ENCODE results near the gene SERINC5.

SERINC5 gene

GRCh38 chr5:80254767-80255430, 949 bp downstream of the SERINC5 start:
- no peak for DNase-seq

- no peak for DNase-seq
Observed at GRCh38 chr5:80251636-80252035, 4.2 kb downstream of the SERINC5 start.

- no peak for DNase-seq
Observed at GRCh38 chr5:80250801-80251200, 5.0 kb downstream of the SERINC5 start.

- no peak for DNase-seq
Observed at GRCh38 chr5:80249901-80250300, 5.9 kb downstream of the SERINC5 start.

- no peak for DNase-seq
Observed at GRCh38 chr5:80248378-80248777, 7.5 kb downstream of the SERINC5 start.

GRCh38 chr5:80246995-80247729, 8.7 kb downstream of the SERINC5 start:
- DNase-seq: peak; percentile 97

- no peak for DNase-seq
Observed at GRCh38 chr5:80246001-80246758, 9.7 kb downstream of the SERINC5 start.

- DNase-seq: no peak
Observed at GRCh38 chr5:80243567-80243966, 12.3 kb downstream of the SERINC5 start.

GRCh38 chr5:80242849-80243248, 13.0 kb downstream of the SERINC5 start:
- no peak for DNase-seq

- DNase-seq: no peak
Observed at GRCh38 chr5:80240368-80240986, 15.4 kb downstream of the SERINC5 start.

- no peak for DNase-seq
Observed at GRCh38 chr5:80239680-80240367, 16.0 kb downstream of the SERINC5 start.

GRCh38 chr5:80238778-80239679, 16.8 kb downstream of the SERINC5 start:
- DNase-seq: no peak

GRCh38 chr5:80238097-80238496, 17.8 kb downstream of the SERINC5 start:
- DNase-seq: no peak

GRCh38 chr5:80237243-80237642, 18.6 kb downstream of the SERINC5 start:
- no peak for DNase-seq

GRCh38 chr5:80234116-80234948, 21.5 kb downstream of the SERINC5 start:
- no peak for DNase-seq

GRCh38 chr5:80231693-80232092, 24.2 kb downstream of the SERINC5 start:
- peak; percentile 17 for DNase-seq

GRCh38 chr5:80231243-80231642, 24.6 kb downstream of the SERINC5 start:
- peak; percentile 19 for DNase-seq

- DNase-seq: peak; percentile 17
Observed at GRCh38 chr5:80230269-80230992, 25.4 kb downstream of the SERINC5 start.

GRCh38 chr5:80229902-80230255, 26.0 kb downstream of the SERINC5 start:
- DNase-seq: peak; percentile 53

GRCh38 chr5:80227979-80228596, 27.8 kb downstream of the SERINC5 start:
- peak; percentile 14 for DNase-seq
